ENCODE data around the gene GDPD1. TPM values are rescaled to one million over a fixed set of nuclear protein-coding genes. Genes with fewer than 3 reads are reported as not detected.

Gene GDPD1
- total RNA-seq, 1 experiment from 2014 or later, result 2.6 TPM

DNA sequence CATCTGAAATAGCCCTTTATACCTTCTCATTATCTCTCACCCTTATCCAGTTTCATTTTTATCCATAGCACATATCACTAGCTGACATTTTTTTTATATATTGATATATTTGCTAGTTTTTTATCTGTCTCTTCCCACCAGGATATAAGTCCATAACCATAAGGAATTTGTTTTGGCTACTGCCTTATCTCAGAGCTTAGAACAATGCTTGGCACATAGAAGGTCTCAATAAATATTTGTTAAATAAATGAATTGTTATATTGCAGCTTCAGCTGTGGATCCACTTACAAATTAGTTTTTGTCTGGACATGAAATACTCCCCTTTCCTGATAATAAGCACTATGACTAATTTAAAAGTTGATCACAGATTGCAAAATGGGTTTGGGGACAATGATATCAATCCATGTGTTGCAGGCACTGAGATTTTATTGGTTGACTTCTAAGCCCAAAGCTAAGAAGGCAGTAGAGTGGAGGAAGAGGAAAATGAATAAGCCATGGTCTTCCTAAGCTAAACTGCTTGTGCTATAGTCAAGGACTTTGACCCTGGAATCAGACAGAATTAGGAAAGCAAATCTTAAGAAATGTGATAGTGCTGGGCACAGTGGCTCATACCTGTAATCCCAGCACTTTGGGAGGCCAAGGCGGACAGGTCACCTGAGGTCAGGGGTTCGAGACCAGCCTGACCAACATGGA is 79.2 kb downstream of the GDPD1 start:
- TF ChIP-seq, protein P1, sequence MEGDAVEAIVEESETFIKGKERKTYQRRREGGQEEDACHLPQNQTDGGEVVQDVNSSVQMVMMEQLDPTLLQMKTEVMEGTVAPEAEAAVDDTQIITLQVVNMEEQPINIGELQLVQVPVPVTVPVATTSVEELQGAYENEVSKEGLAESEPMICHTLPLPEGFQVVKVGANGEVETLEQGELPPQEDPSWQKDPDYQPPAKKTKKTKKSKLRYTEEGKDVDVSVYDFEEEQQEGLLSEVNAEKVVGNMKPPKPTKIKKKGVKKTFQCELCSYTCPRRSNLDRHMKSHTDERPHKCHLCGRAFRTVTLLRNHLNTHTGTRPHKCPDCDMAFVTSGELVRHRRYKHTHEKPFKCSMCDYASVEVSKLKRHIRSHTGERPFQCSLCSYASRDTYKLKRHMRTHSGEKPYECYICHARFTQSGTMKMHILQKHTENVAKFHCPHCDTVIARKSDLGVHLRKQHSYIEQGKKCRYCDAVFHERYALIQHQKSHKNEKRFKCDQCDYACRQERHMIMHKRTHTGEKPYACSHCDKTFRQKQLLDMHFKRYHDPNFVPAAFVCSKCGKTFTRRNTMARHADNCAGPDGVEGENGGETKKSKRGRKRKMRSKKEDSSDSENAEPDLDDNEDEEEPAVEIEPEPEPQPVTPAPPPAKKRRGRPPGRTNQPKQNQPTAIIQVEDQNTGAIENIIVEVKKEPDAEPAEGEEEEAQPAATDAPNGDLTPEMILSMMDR (conservative IDR thresholded peaks at IDR 0.05), result no peak
- no peak overlapping the region for H3K9ac ChIP-seq (ENCODE audit: extremely low read depth, insufficient read length, low read length)
- H3K4me1 Mint-ChIP-seq, result peaks cover 5 to 8% of the 10 kb centered on the region in 2 experiments
- H2AFZ ChIP-seq (ENCODE audit: low read length), result no peak overlapping the region
- H4K5ac ChIP-seq (ENCODE audit: insufficient read length, low read depth, low read length), result no peak overlapping the region
- H3K14ac ChIP-seq (ENCODE audit: insufficient read depth, low read length), result no peak overlapping the region
- no peaks in the 10 kb centered on the region for H3K23me2 ChIP-seq (ENCODE audit: insufficient read length, low read depth, low read length, poor library complexity, severe bottlenecking)
- peaks cover 3% of the 10 kb centered on the region for H3K27me3 Mint-ChIP-seq (ENCODE audit: low read depth)
- no peak overlapping the region for H2AK5ac ChIP-seq (ENCODE audit: insufficient read length, low read length)
- no peak overlapping the region for H3K18ac ChIP-seq (ENCODE audit: insufficient read length, low read depth, low read length)
- no peak overlapping the region for H2BK120ac ChIP-seq (ENCODE audit: low read depth, low read length, poor library complexity, severe bottlenecking)
- H4K20me1 ChIP-seq (ENCODE audit: control insufficient read depth, insufficient read depth, insufficient read length), result no peaks in the 10 kb centered on the region
- no peak overlapping the region for H2BK5ac ChIP-seq (ENCODE audit: insufficient read length, low read length)
- H3K79me1 ChIP-seq (ENCODE audit: insufficient read depth, low read depth, low read length, poor library complexity, severe bottlenecking), result no peaks in the 10 kb centered on the region
- no peak overlapping the region for H2BK12ac ChIP-seq (ENCODE audit: insufficient read length, low read depth, low read length)
- no peak overlapping the region for H2BK15ac ChIP-seq (ENCODE audit: low read depth, low read length)
- H2BK20ac ChIP-seq (ENCODE audit: low read depth, low read length, poor library complexity, severe bottlenecking), result no peak overlapping the region
- H3K9me3 Mint-ChIP-seq, result no peaks in the 10 kb centered on the region; a peak in 1 of 5 replicates
- H3K23ac ChIP-seq (ENCODE audit: insufficient read length, low read depth, low read length), result no peak overlapping the region
- no peak overlapping the region for H3K27ac ChIP-seq (ENCODE audit: insufficient read length, low read depth, low read length)
- no peak overlapping the region for H3K56ac ChIP-seq (ENCODE audit: insufficient read length, low read depth, low read length)
- no CpG with 5 or more reads among the region's 2 CpGs for WGBS (ENCODE audit: extremely low coverage, insufficient read length, low lambda C conversion rate)
- H3T11ph ChIP-seq (ENCODE audit: low read length), result no peak overlapping the region
- no peak overlapping the region for H3K27ac Mint-ChIP-seq
- H3K4me1 ChIP-seq (ENCODE audit: insufficient read depth, low read length), result no peaks in the 10 kb centered on the region
- no peak overlapping the region for H3K4me3 Mint-ChIP-seq
- H3K27me3 ChIP-seq (ENCODE audit: insufficient read depth, low read length), result no peaks in the 10 kb centered on the region
- H3K9me3 ChIP-seq (ENCODE audit: control insufficient read depth, low read depth, low read length), result no peaks in the 10 kb centered on the region
- H3K4ac ChIP-seq (ENCODE audit: low read depth, low read length), result no peak overlapping the region
- no peak overlapping the region for H4K91ac ChIP-seq (ENCODE audit: insufficient read length, low read depth, low read length)
- H4K8ac ChIP-seq (replicated peaks; ENCODE audit: insufficient read length, low read depth, low read length), result no peak overlapping the region
- no peak for DNase-seq
- H3K79me2 ChIP-seq (ENCODE audit: insufficient read depth, low read length), result no peaks in the 10 kb centered on the region
- H3K36me3 Mint-ChIP-seq (ENCODE audit: insufficient read depth in 1 of 3, low read depth in 3 of 3), result no peaks in the 10 kb centered on the region
- no peak overlapping the region for H3K4me2 ChIP-seq (ENCODE audit: insufficient read depth, insufficient read length, low read length)
